ENCODE measurements around the gene FRMPD2.

The FRMPD2 gene

GRCh38 chr10:48206482-48207250 lies 67.8 kb downstream of the FRMPD2 start:
- Histone ChIP-seq H3K27ac (ENCODE audit: low read depth, low read length, poor library complexity, severe bottlenecking) (no peak overlapping the region), H3K4me1 (ENCODE audit: insufficient read depth, low read length, severe bottlenecking) (no peaks in the 10 kb centered on the region), H3K27me3 (ENCODE audit: insufficient read depth, low read length) (no peaks in the 10 kb centered on the region), H3K9me3 (ENCODE audit: low read length) (no peaks in the 10 kb centered on the region), H3F3A (ENCODE audit: insufficient read depth, low read length) (no peaks in the 10 kb centered on the region), H3K4me3 (ENCODE audit: low read depth, low read length, poor library complexity, severe bottlenecking) (no peak overlapping the region), H3K4me2 (ENCODE audit: low read length) (no peak overlapping the region), H3K36me3 (ENCODE audit: insufficient read depth, low read length) (no peaks in the 10 kb centered on the region), H3K9me2 (ENCODE audit: low read depth, low read length) (no peaks in the 10 kb centered on the region), H3K9ac (ENCODE audit: low read length) (no peak overlapping the region), H3K79me2 (ENCODE audit: insufficient read depth, low read length) (no peaks in the 10 kb centered on the region), H4K20me1 (ENCODE audit: insufficient read depth, low read length) (no peaks in the 10 kb centered on the region), H2AFZ (ENCODE audit: low read length) (no peak overlapping the region)
- TF ChIP-seq, protein P1, sequence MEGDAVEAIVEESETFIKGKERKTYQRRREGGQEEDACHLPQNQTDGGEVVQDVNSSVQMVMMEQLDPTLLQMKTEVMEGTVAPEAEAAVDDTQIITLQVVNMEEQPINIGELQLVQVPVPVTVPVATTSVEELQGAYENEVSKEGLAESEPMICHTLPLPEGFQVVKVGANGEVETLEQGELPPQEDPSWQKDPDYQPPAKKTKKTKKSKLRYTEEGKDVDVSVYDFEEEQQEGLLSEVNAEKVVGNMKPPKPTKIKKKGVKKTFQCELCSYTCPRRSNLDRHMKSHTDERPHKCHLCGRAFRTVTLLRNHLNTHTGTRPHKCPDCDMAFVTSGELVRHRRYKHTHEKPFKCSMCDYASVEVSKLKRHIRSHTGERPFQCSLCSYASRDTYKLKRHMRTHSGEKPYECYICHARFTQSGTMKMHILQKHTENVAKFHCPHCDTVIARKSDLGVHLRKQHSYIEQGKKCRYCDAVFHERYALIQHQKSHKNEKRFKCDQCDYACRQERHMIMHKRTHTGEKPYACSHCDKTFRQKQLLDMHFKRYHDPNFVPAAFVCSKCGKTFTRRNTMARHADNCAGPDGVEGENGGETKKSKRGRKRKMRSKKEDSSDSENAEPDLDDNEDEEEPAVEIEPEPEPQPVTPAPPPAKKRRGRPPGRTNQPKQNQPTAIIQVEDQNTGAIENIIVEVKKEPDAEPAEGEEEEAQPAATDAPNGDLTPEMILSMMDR (IDR thresholded peaks at IDR 0.05; ENCODE audit: low read length) = no peak

- H3K9ac ChIP-seq (ENCODE audit: low read length) = no peak overlapping the region
- no peaks in the 10 kb centered on the region for H3K9me3 ChIP-seq (ENCODE audit: low read length)
- H3K4me2 ChIP-seq (ENCODE audit: low read length) = no peak overlapping the region
- TF ChIP-seq EZH2 (IDR thresholded peaks at IDR 0.05; ENCODE audit: borderline replicate concordance, low read length) = no peak
- TF ChIP-seq, protein P1 (IDR thresholded peaks at IDR 0.05; ENCODE audit: low read length) = no peak
- H3K79me2 ChIP-seq (ENCODE audit: insufficient read depth, low read length) = no peaks in the 10 kb centered on the region
- H3K27ac ChIP-seq (ENCODE audit: low read depth, low read length, poor library complexity, severe bottlenecking) = no peak overlapping the region
- H3K9me2 ChIP-seq (ENCODE audit: low read depth, low read length) = no peaks in the 10 kb centered on the region
- H3K4me3 ChIP-seq (ENCODE audit: low read depth, low read length, poor library complexity, severe bottlenecking) = no peak overlapping the region
- H3K4me1 ChIP-seq (ENCODE audit: insufficient read depth, low read length, severe bottlenecking) = no peaks in the 10 kb centered on the region
- H3K27me3 ChIP-seq (ENCODE audit: insufficient read depth, low read length) = no peaks in the 10 kb centered on the region
- H4K20me1 ChIP-seq (ENCODE audit: insufficient read depth, low read length) = no peaks in the 10 kb centered on the region
- no peaks in the 10 kb centered on the region for H3F3A ChIP-seq (ENCODE audit: insufficient read depth, low read length)
- H2AFZ ChIP-seq (ENCODE audit: low read length) = no peak overlapping the region
- no peaks in the 10 kb centered on the region for H3K36me3 ChIP-seq (ENCODE audit: insufficient read depth, low read length)
Observed at GRCh38 chr10:48205918-48206317, 68.6 kb downstream of the FRMPD2 start.

DNA sequence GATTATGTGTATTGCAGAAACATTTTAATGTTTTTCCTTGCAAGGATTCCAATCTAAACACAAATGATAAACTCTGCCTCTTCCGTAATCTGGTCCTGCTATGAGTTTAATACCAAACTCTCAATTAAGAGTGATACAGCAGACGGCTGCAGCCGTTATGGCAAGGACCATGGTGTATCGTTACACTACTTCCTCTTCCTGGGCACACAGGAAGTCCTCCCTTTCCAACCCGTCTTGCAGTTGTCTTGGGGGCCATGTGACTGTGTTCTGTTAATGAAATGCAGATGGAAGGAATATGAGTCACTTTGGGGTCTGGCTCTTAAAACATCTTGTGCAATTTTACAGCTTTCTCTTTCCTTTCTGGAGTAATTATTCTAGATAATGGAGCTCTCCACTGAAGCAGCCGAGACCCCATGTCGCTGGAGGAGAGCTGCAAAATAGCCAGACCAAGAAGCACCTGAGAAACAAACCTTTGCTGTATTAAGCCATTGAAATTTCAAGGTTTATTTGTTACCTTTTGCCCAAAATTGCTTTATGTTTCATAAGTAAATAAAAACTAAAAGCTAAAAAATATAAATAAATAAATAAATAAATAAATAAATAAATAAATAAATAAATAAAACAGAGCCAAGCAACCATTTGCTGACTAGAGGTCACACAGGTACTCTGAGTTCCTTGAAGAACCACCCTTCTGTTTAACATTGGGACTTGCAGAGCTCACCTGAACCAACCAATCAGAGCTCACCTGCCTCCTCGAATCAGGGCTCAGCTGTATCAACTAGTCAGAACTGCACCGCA lies 74.7 kb downstream of the FRMPD2 start:
- Histone ChIP-seq H3K9me2 (ENCODE audit: low read depth, low read length) (no peaks in the 10 kb centered on the region), H3K9ac (ENCODE audit: low read length) (no peak overlapping the region), H3K4me3 (ENCODE audit: low read depth, low read length, poor library complexity, severe bottlenecking) (no peak overlapping the region), H3K4me1 (ENCODE audit: insufficient read depth, low read length, severe bottlenecking) (no peaks in the 10 kb centered on the region), H2AFZ (ENCODE audit: low read length) (peak overlapping the region; percentile 46; the same call in 1 of the 2 replicates), H3F3A (ENCODE audit: insufficient read depth, low read length) (no peaks in the 10 kb centered on the region), H4K20me1 (ENCODE audit: insufficient read depth, low read length) (no peaks in the 10 kb centered on the region), H3K4me2 (ENCODE audit: low read length) (no peak overlapping the region), H3K79me2 (ENCODE audit: insufficient read depth, low read length) (no peaks in the 10 kb centered on the region), H3K27ac (ENCODE audit: low read depth, low read length, poor library complexity, severe bottlenecking) (no peak overlapping the region), H3K27me3 (ENCODE audit: insufficient read depth, low read length) (no peaks in the 10 kb centered on the region), H3K9me3 (ENCODE audit: low read length) (no peaks in the 10 kb centered on the region), H3K36me3 (ENCODE audit: insufficient read depth, low read length) (no peaks in the 10 kb centered on the region)
- TF ChIP-seq EZH2 (IDR thresholded peaks at IDR 0.05; ENCODE audit: borderline replicate concordance, low read length) = no peak
- TF ChIP-seq, protein P1 (IDR thresholded peaks at IDR 0.05; ENCODE audit: low read length) = no peak
